GM19043 (cell line): ENCODE data around the gene LACC1.

ENCODE experiments used
- ATAC-seq: cut with Tn5 transposase; IDR thresholded peaks from one replicate; pipeline ENCODE4 v1.9.1; 2021; ENCODE audit warnings: low read depth; ENCODE audit not compliant: unreplicated experiment

Gene LACC1

GRCh38 chr13:43938449-43938848, 58.7 kb downstream of the LACC1 start:
- ATAC-seq: no peak

GRCh38 chr13:43939086-43939485, 59.4 kb downstream of the LACC1 start:
- ATAC-seq: no peak

- no peak for ATAC-seq
Observed at GRCh38 chr13:43942286-43942685, 62.6 kb downstream of the LACC1 start.
